ENCODE results near the gene TBC1D4.
"Not testable (repeated sequence)": the region's sequence is repeated elsewhere in the genome, so short reads cannot be mapped to it uniquely, and the experiment has no call there.

TBC1D4 gene

GRCh38 chr13:75273695-75274094 lies 208.3 kb downstream of the TBC1D4 start:
- not testable (repeated sequence) for H3K27ac ChIP-seq (ENCODE audit: low read depth, low read length); H3K4me1 ChIP-seq (ENCODE audit: control insufficient read depth, insufficient read depth, low read length, unreplicated experiment); H2AFZ ChIP-seq (ENCODE audit: low read length, unreplicated experiment); H3K4me3 ChIP-seq (ENCODE audit: low read depth, low read length); H3K27me3 ChIP-seq (ENCODE audit: insufficient read depth, low read length); H3K79me2 ChIP-seq (ENCODE audit: control insufficient read depth, insufficient read depth, low read length, unreplicated experiment); H3K36me3 ChIP-seq (ENCODE audit: insufficient read depth, low read length)

- Histone ChIP-seq H3K4me3 (ENCODE audit: low read depth, low read length) (no peak overlapping the region), H3K4me1 (ENCODE audit: control insufficient read depth, insufficient read depth, low read length, unreplicated experiment) (no peaks in the 10 kb centered on the region), H3K27ac (ENCODE audit: low read depth, low read length) (no peak overlapping the region), H3K79me2 (ENCODE audit: control insufficient read depth, insufficient read depth, low read length, unreplicated experiment) (no peaks in the 10 kb centered on the region), H3K27me3 (ENCODE audit: insufficient read depth, low read length) (no peaks in the 10 kb centered on the region), H3K36me3 (ENCODE audit: insufficient read depth, low read length) (no peaks in the 10 kb centered on the region), H2AFZ (ENCODE audit: low read length, unreplicated experiment) (no peak overlapping the region)
Observed at GRCh38 chr13:75271846-75272245, 210.1 kb downstream of the TBC1D4 start.

GRCh38 chr13:75268481-75268880 lies 213.5 kb downstream of the TBC1D4 start:
- H3K36me3 ChIP-seq (ENCODE audit: insufficient read depth, low read length); H3K79me2 ChIP-seq (ENCODE audit: control insufficient read depth, insufficient read depth, low read length, unreplicated experiment); H3K27me3 ChIP-seq (ENCODE audit: insufficient read depth, low read length); H2AFZ ChIP-seq (ENCODE audit: low read length, unreplicated experiment); H3K27ac ChIP-seq (ENCODE audit: low read depth, low read length); H3K4me3 ChIP-seq (ENCODE audit: low read depth, low read length); H3K4me1 ChIP-seq (ENCODE audit: control insufficient read depth, insufficient read depth, low read length, unreplicated experiment): not testable (repeated sequence)

GRCh38 chr13:75264611-75265010 lies 217.4 kb downstream of the TBC1D4 start:
- H3K27me3 ChIP-seq (ENCODE audit: insufficient read depth, low read length) = no peaks in the 10 kb centered on the region
- H3K4me3 ChIP-seq (ENCODE audit: low read depth, low read length) = no peak overlapping the region
- no peak overlapping the region for H2AFZ ChIP-seq (ENCODE audit: low read length, unreplicated experiment)
- no peaks in the 10 kb centered on the region for H3K36me3 ChIP-seq (ENCODE audit: insufficient read depth, low read length)
- H3K79me2 ChIP-seq (ENCODE audit: control insufficient read depth, insufficient read depth, low read length, unreplicated experiment) = no peaks in the 10 kb centered on the region
- no peak overlapping the region for H3K27ac ChIP-seq (ENCODE audit: low read depth, low read length)
- H3K4me1 ChIP-seq (ENCODE audit: control insufficient read depth, insufficient read depth, low read length, unreplicated experiment) = no peaks in the 10 kb centered on the region

GRCh38 chr13:75263741-75264407 lies 218.1 kb downstream of the TBC1D4 start:
- no peak overlapping the region for H3K4me3 ChIP-seq (ENCODE audit: low read depth, low read length)
- H3K36me3 ChIP-seq (ENCODE audit: insufficient read depth, low read length) = no peaks in the 10 kb centered on the region
- no peak overlapping the region for H3K27ac ChIP-seq (ENCODE audit: low read depth, low read length)
- H3K4me1 ChIP-seq (ENCODE audit: control insufficient read depth, insufficient read depth, low read length, unreplicated experiment) = no peaks in the 10 kb centered on the region
- no peaks in the 10 kb centered on the region for H3K79me2 ChIP-seq (ENCODE audit: control insufficient read depth, insufficient read depth, low read length, unreplicated experiment)
- H3K27me3 ChIP-seq (ENCODE audit: insufficient read depth, low read length) = no peaks in the 10 kb centered on the region
- H2AFZ ChIP-seq (ENCODE audit: low read length, unreplicated experiment) = no peak overlapping the region

GRCh38 chr13:75258159-75258782 lies 223.7 kb downstream of the TBC1D4 start:
- Histone ChIP-seq H3K27me3 (ENCODE audit: insufficient read depth, low read length) (no peaks in the 10 kb centered on the region), H3K27ac (ENCODE audit: low read depth, low read length) (no peak overlapping the region), H3K36me3 (ENCODE audit: insufficient read depth, low read length) (no peaks in the 10 kb centered on the region)

GRCh38 chr13:75256922-75257321 lies 225.0 kb downstream of the TBC1D4 start:
- no peaks in the 10 kb centered on the region for H3K27me3 ChIP-seq (ENCODE audit: insufficient read depth, low read length)

More at GRCh38 chr13:75258159-75258782, 223.7 kb downstream of the TBC1D4 start:
- H3K4me1 ChIP-seq (ENCODE audit: control insufficient read depth, insufficient read depth, low read length, unreplicated experiment) = no peaks in the 10 kb centered on the region
- no peak overlapping the region for H2AFZ ChIP-seq (ENCODE audit: low read length, unreplicated experiment)
- no peaks in the 10 kb centered on the region for H3K79me2 ChIP-seq (ENCODE audit: control insufficient read depth, insufficient read depth, low read length, unreplicated experiment)
- H3K4me3 ChIP-seq (ENCODE audit: low read depth, low read length) = no peak overlapping the region

GRCh38 chr13:75255653-75256052 lies 226.3 kb downstream of the TBC1D4 start:
- Histone ChIP-seq H3K27me3 (ENCODE audit: insufficient read depth, low read length) (no peaks in the 10 kb centered on the region), H2AFZ (ENCODE audit: low read length, unreplicated experiment) (no peak overlapping the region), H3K4me1 (ENCODE audit: control insufficient read depth, insufficient read depth, low read length, unreplicated experiment) (peaks cover 5% of the 10 kb centered on the region), H3K79me2 (ENCODE audit: control insufficient read depth, insufficient read depth, low read length, unreplicated experiment) (no peaks in the 10 kb centered on the region), H3K4me3 (ENCODE audit: low read depth, low read length) (no peak overlapping the region), H3K36me3 (ENCODE audit: insufficient read depth, low read length) (no peaks in the 10 kb centered on the region), H3K27ac (ENCODE audit: low read depth, low read length) (no peak overlapping the region)

More at GRCh38 chr13:75256922-75257321, 225.0 kb downstream of the TBC1D4 start:
- Histone ChIP-seq H3K4me3 (ENCODE audit: low read depth, low read length) (no peak overlapping the region), H2AFZ (ENCODE audit: low read length, unreplicated experiment) (no peak overlapping the region), H3K27ac (ENCODE audit: low read depth, low read length) (no peak overlapping the region), H3K4me1 (ENCODE audit: control insufficient read depth, insufficient read depth, low read length, unreplicated experiment) (no peaks in the 10 kb centered on the region), H3K36me3 (ENCODE audit: insufficient read depth, low read length) (no peaks in the 10 kb centered on the region), H3K79me2 (ENCODE audit: control insufficient read depth, insufficient read depth, low read length, unreplicated experiment) (no peaks in the 10 kb centered on the region)

- Histone ChIP-seq H3K79me2 (ENCODE audit: control insufficient read depth, insufficient read depth, low read length, unreplicated experiment) (no peaks in the 10 kb centered on the region), H3K36me3 (ENCODE audit: insufficient read depth, low read length) (no peaks in the 10 kb centered on the region), H3K27me3 (ENCODE audit: insufficient read depth, low read length) (no peaks in the 10 kb centered on the region), H3K4me1 (ENCODE audit: control insufficient read depth, insufficient read depth, low read length, unreplicated experiment) (peaks cover 8% of the 10 kb centered on the region), H2AFZ (ENCODE audit: low read length, unreplicated experiment) (no peak overlapping the region), H3K4me3 (ENCODE audit: low read depth, low read length) (no peak overlapping the region), H3K27ac (ENCODE audit: low read depth, low read length) (no peak overlapping the region)
Observed at GRCh38 chr13:75255147-75255546, 226.8 kb downstream of the TBC1D4 start.

- Histone ChIP-seq H3K79me2 (ENCODE audit: control insufficient read depth, insufficient read depth, low read length, unreplicated experiment) (no peaks in the 10 kb centered on the region), H3K4me3 (ENCODE audit: low read depth, low read length) (peak overlapping the region; percentile 42), H3K4me1 (ENCODE audit: control insufficient read depth, insufficient read depth, low read length, unreplicated experiment) (peaks cover 14% of the 10 kb centered on the region), H3K36me3 (ENCODE audit: insufficient read depth, low read length) (no peaks in the 10 kb centered on the region), H3K27me3 (ENCODE audit: insufficient read depth, low read length) (no peaks in the 10 kb centered on the region), H2AFZ (ENCODE audit: low read length, unreplicated experiment) (no peak overlapping the region), H3K27ac (ENCODE audit: low read depth, low read length) (peak overlapping the region; percentile 61)
Observed at GRCh38 chr13:75251188-75251587, 230.8 kb downstream of the TBC1D4 start.

GRCh38 chr13:75250526-75251178 lies 231.3 kb downstream of the TBC1D4 start:
- H3K27ac ChIP-seq (ENCODE audit: low read depth, low read length) = peak overlapping the region; percentile 61
- H3K79me2 ChIP-seq (ENCODE audit: control insufficient read depth, insufficient read depth, low read length, unreplicated experiment) = no peaks in the 10 kb centered on the region
- H3K27me3 ChIP-seq (ENCODE audit: insufficient read depth, low read length) = no peaks in the 10 kb centered on the region
- no peaks in the 10 kb centered on the region for H3K36me3 ChIP-seq (ENCODE audit: insufficient read depth, low read length)
- H2AFZ ChIP-seq (ENCODE audit: low read length, unreplicated experiment) = no peak overlapping the region
- peak overlapping the region; percentile 42 for H3K4me3 ChIP-seq (ENCODE audit: low read depth, low read length)
- peaks cover 14% of the 10 kb centered on the region for H3K4me1 ChIP-seq (ENCODE audit: control insufficient read depth, insufficient read depth, low read length, unreplicated experiment)

Measured in ACC112 (cell line).